HUES48 (cell line): ENCODE measurements around the gene HUNK.

Experiments used
- H3K27ac ChIP-seq: one replicate; pipeline ENCODE4 v1.7.0; 2013; ENCODE audit warnings: low read depth, low read length, inconsistent platforms
- H3K27me3 ChIP-seq: 2 replicates; pipeline ENCODE4 v1.6.1; 2013; ENCODE audit warnings: mild to moderate bottlenecking, low read length; ENCODE audit not compliant: control insufficient read depth, insufficient read depth
- H3K36me3 ChIP-seq: 2 replicates; pipeline ENCODE4 v1.6.1; 2013; ENCODE audit warnings: low read length; ENCODE audit not compliant: control insufficient read depth, insufficient read depth
- H3K4me1 ChIP-seq: 2 replicates; pipeline ENCODE4 v1.6.1; 2013; ENCODE audit warnings: mild to moderate bottlenecking, low read length; ENCODE audit not compliant: control insufficient read depth, insufficient read depth
- H3K4me3 ChIP-seq: 2 replicates; pipeline ENCODE4 v1.5.1; 2013; ENCODE audit warnings: mild to moderate bottlenecking, low read depth, low read length
- H3K9ac ChIP-seq: 2 replicates; pipeline ENCODE4 v1.6.1; 2013; ENCODE audit warnings: mild to moderate bottlenecking, low read depth, low read length, moderate library complexity
- H3K9me3 ChIP-seq: 2 replicates; pipeline ENCODE4 v1.6.1; 2013; ENCODE audit warnings: low read length; ENCODE audit not compliant: control insufficient read depth, insufficient read depth

Gene HUNK

DNA sequence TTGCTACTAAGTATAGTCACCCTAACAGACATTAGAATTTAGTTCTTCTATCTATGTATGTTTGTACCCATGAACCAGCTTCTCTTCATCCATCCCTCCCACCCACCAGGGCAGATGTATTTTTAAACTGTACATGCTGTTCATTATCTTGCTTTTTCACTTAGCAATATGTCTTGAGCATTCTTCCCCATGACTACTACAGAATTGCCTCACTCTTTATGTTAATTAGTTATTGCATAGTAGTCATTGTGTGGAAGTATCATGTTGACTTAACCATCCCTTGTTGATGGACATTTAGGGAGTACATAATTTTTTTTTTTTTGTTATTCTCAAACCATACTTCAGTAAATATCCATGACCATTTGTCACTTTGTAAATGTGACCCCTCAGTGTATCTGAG lies 9.9 kb downstream of the HUNK start:
- no peak overlapping the region for H3K27ac ChIP-seq
- no peaks in the 10 kb centered on the region for H3K9me3 ChIP-seq
- H3K36me3 ChIP-seq, result no peaks in the 10 kb centered on the region
- H3K4me3 ChIP-seq, result no peak overlapping the region
- H3K4me1 ChIP-seq, result peaks cover 11% of the 10 kb centered on the region
- no peak overlapping the region for H3K9ac ChIP-seq
- H3K27me3 ChIP-seq, result no peaks in the 10 kb centered on the region

DNA sequence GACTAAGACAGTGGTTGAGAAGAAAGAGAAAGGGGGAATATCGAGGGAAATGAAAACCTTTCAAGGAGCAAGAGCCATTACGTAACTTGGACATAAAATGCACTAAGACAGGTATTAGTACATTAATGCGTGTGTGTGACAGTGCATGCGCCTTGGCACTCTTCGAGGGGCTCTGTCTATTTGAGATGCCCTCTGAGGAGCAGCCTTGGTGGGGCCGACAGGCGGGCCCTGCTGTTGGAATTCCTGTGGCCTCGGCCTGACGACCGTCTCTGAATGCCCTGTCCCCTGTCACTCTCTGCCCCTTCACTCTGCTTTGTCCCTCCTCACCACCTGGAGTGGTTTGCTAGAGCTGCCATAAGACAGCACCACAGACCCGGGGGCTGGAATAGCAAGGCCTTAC lies 12.3 kb downstream of the HUNK start:
- H3K4me1 ChIP-seq, result peaks cover 12% of the 10 kb centered on the region
- H3K27ac ChIP-seq, result no peak overlapping the region
- H3K36me3 ChIP-seq, result no peaks in the 10 kb centered on the region
- H3K4me3 ChIP-seq, result no peak overlapping the region
- H3K9me3 ChIP-seq, result no peaks in the 10 kb centered on the region
- no peaks in the 10 kb centered on the region for H3K27me3 ChIP-seq
- H3K9ac ChIP-seq, result no peak overlapping the region

DNA sequence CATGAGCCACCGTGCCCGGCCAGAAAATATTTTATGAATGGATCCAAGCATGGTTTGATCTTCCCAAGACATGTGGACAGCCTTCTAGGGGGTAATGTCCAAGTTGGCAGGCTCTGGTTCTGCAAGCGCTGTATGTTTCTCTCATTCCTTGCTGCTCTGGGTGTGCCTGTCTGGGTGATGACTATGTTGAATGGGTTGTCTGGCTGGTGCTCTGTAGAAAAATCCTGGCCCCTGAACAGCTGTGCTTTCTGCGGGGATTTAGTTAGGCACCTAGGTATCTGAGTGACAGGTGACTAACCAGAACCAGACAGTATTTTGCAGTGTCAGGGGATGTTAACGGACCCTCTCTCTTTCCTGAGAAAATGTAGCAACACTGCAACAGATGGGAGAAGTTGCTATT lies 14.1 kb downstream of the HUNK start:
- no peaks in the 10 kb centered on the region for H3K9me3 ChIP-seq

DNA sequence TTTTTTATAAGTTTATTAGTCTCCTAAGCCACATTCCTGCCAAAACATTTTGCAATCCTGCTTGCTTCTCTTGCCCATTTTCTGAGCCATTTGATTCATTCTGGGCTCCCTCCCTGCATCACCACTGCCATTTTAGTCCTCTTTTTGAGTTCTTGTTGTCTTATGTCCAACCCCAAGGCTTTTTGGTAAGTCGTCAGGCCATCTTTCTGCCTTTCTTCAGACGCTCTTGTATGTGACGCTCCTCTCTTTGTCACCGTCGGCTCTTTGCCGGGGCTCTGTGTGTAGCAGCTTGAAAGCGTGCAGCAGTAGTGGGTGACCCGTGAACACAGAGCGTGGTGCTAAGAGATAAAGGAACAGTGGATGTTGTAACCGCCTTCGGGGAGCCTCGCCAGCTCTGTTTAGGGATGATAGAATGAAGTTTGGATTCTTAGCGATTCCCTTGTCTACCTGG lies 14.6 kb downstream of the HUNK start:
- no peak overlapping the region for H3K4me3 ChIP-seq
- H3K27ac ChIP-seq, result no peak overlapping the region
- H3K4me1 ChIP-seq, result peaks cover 17% of the 10 kb centered on the region
- no peaks in the 10 kb centered on the region for H3K27me3 ChIP-seq
- H3K9ac ChIP-seq, result no peak overlapping the region
- no peaks in the 10 kb centered on the region for H3K9me3 ChIP-seq
- no peaks in the 10 kb centered on the region for H3K36me3 ChIP-seq

More for the DNA sequence above, 14.1 kb downstream of the HUNK start:
- Histone ChIP-seq H3K27me3 (no peaks in the 10 kb centered on the region), H3K9ac (no peak overlapping the region), H3K4me1 (peaks cover 17% of the 10 kb centered on the region), H3K36me3 (no peaks in the 10 kb centered on the region), H3K4me3 (no peak overlapping the region), H3K27ac (no peak overlapping the region)

DNA sequence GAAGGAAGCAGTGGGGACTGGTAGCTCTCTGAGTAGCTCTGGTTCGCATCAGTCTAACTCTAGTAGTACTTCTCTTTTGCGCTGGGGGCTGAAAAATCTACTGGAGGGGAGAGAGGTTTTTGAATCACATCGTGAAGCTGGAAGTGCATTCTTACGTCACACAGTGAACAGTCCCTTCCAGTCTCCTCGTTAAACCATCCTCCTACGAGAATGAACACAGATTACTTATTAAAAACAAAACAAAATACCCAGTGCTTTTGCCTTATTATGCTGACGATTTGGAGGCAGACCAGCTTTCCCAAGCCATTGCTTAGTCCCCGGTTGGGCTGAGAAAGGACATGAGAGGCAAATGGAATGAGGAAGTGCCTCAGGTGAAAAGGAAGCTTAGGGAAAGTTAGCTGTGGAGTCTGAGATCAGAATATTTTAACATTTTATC lies 16.1 kb downstream of the HUNK start:
- Histone ChIP-seq H3K27me3 (no peaks in the 10 kb centered on the region), H3K9ac (peak overlapping the region; percentile 51; the same call in 1 of the 2 replicates), H3K27ac (peak overlapping the region; percentile 87), H3K4me1 (peaks cover 33% of the 10 kb centered on the region), H3K36me3 (no peaks in the 10 kb centered on the region), H3K4me3 (peak overlapping the region; percentile 46), H3K9me3 (no peaks in the 10 kb centered on the region)

DNA sequence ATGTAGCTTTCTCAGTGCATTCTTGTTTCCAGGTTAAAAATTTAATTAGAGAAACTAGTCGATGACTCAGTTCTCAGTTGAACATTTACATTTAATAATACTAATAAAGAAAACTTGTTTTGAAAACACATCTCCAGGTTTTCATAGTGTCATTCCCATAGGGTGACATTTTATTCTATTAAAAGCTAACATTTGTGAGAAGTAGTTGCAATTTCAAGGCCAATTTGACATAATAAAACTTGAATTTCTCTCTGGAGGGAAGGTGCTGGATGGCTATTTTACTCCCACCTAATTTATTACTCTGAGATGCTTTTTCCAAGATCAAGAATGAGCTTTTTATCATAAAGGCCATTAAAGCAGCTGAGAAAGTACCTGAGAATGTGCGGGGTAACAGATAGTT lies 16.6 kb downstream of the HUNK start:
- Histone ChIP-seq H3K9ac (no peak overlapping the region), H3K27ac (peak overlapping the region; percentile 87), H3K9me3 (no peaks in the 10 kb centered on the region), H3K4me3 (peak overlapping the region; percentile 46), H3K27me3 (no peaks in the 10 kb centered on the region), H3K4me1 (peaks cover 37% of the 10 kb centered on the region), H3K36me3 (no peaks in the 10 kb centered on the region)

DNA sequence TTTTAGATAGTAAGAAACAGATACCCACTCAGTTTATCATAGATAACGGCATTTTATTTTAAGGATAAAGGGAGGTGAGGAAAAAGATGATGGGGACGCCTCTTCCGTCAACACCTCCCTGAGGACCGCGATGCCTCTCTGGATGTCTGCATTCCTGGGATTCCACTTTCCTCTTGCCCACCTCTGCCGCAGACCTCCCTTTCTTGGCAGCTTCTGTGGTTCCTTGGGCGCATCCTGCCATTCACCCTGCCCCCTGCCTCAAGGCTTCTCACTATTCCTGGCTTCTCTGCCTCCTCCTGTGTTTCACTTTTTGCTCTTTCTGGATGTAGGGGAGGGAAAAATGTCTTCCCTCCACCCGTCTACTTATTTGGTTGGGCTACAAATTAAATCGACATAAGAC lies 19.9 kb downstream of the HUNK start:
- peaks cover 51% of the 10 kb centered on the region for H3K4me1 ChIP-seq
- H3K9me3 ChIP-seq, result no peaks in the 10 kb centered on the region
- peak overlapping the region; percentile 37; the same call in 1 of the 2 replicates for H3K4me3 ChIP-seq
- no peak overlapping the region for H3K9ac ChIP-seq
- no peaks in the 10 kb centered on the region for H3K36me3 ChIP-seq
- H3K27me3 ChIP-seq, result no peaks in the 10 kb centered on the region
- H3K27ac ChIP-seq, result no peak overlapping the region

DNA sequence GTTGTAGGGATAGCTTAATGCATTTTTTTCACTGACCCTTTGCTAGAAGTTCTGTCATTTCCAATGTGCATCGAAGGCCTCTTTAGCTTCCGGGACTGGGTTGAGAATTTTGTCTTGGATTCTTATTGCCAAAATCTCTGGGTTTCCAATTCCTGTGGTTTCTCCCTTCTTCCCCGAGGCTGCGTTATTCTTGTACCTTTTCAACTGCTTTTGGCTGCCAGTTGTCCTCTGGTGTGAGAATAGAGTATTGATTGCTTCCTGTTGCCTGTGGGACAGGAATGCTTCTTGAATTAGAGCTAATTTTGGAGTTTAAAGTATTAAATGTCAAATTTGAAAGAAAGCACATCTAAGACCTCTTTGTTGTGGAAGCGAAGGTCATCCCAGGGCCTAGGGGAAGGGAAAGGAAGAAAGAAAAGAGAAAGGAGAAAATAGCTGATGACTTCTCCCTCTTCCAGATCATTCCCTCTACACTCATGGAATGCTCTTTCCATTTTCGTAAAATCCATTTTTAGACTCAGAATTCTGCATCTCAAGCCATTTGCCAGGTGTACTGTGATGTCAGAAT lies 21.1 kb downstream of the HUNK start:
- Histone ChIP-seq H3K4me1 (peaks cover 49% of the 10 kb centered on the region), H3K9me3 (no peaks in the 10 kb centered on the region), H3K36me3 (no peaks in the 10 kb centered on the region), H3K4me3 (no peak overlapping the region), H3K27ac (no peak overlapping the region), H3K27me3 (no peaks in the 10 kb centered on the region), H3K9ac (0 out of 2 replicates have a peak overlapping the region, but pooled peaks have one; percentile 16)

DNA sequence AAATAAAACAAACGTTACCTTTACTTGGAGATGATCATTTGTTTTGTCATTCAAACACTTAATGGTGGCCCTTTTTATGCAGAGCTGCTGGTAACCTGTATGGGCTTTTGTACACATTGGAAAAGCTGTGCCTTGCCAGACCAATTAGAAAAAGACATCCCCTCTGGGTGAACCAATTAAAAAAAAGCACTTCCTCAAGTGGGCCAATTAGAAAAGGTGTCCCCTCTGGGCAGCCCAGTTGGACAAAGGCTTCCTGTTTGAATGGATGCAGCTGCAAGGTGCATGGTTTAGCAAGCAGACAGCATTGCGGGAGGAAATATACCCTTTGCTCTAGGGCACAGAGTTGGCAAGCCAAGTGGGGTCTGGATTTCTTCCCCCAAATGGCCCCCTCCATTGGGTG lies 21.6 kb downstream of the HUNK start:
- Histone ChIP-seq H3K27ac (peak overlapping the region; percentile 8), H3K27me3 (no peaks in the 10 kb centered on the region), H3K9ac (no peak overlapping the region), H3K4me1 (peaks cover 44% of the 10 kb centered on the region), H3K36me3 (no peaks in the 10 kb centered on the region), H3K9me3 (no peaks in the 10 kb centered on the region), H3K4me3 (no peak overlapping the region)

DNA sequence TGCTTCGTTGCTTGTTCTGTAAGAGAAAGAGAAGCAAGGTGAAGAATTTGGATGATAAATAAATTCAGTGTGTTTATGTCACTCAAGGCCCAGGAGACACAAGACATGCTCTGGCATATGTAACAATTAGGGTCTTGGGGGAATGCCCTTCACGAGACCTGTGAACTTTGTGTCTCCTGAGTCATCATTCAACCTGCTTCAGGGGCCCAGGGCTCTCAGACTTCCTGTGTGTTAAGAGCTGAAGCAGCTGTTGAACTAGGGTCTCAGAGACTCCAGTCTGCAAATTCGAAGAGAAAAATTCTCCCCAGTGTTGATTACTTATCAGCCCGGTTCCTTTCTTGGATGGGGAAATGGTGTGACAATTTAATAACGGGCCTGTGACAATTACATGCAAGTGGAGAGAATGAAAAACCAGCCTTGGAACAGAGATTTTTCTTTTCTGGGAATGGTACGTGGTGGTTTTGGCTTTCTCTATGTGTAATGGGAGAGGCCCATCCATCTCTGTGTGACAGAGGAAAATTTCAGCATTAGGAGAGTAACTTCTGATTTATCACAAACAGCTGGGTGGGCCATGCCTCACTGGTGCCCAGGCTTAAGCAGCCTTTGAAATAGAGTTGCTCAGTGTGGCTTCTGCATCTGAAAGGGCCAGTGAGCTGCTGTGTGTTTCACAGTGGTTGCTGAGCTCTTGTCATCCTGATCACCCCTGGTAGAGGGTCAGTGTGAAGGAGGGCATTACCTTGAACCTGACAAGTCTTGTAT lies 22.4 kb downstream of the HUNK start:
- H3K9me3 ChIP-seq, result no peaks in the 10 kb centered on the region
- H3K4me3 ChIP-seq, result no peak overlapping the region
- no peaks in the 10 kb centered on the region for H3K27me3 ChIP-seq
- H3K4me1 ChIP-seq, result peaks cover 41% of the 10 kb centered on the region
- no peak overlapping the region for H3K9ac ChIP-seq
- H3K27ac ChIP-seq, result peak overlapping the region; percentile 21
- no peaks in the 10 kb centered on the region for H3K36me3 ChIP-seq

DNA sequence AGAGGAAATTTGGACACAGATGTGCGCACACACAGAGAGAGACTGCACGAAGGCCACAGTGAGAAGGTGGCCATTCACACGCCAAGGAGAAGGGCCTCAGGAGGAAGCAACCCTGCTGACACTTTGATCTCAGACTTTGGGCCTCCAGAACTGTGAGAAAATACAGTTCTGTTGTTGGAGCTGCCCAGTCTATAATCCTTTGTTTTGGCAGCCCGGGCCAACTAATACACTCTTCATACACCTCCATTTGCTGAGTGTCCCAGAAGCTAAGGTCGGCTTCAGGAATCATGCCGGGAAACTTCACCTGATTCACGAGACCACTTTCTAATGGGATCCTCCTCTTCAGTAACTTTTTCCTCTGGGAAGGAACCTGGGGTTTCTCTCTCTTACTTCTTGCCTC lies 23.2 kb downstream of the HUNK start:
- no peak overlapping the region for H3K9ac ChIP-seq
- H3K27me3 ChIP-seq, result no peaks in the 10 kb centered on the region
- no peak overlapping the region for H3K27ac ChIP-seq
- peaks cover 37% of the 10 kb centered on the region for H3K4me1 ChIP-seq
- H3K9me3 ChIP-seq, result no peaks in the 10 kb centered on the region
- H3K4me3 ChIP-seq, result no peak overlapping the region
- no peaks in the 10 kb centered on the region for H3K36me3 ChIP-seq
